Measurements from ENCODE around the gene THSD1.

The THSD1 gene

GRCh38 chr13:52414963-52415362 is 9.0 kb upstream of the THSD1 start:
- Histone ChIP-seq H3K27ac (ENCODE audit: low read length) (no peak overlapping the region), H3K27me3 (replicated peaks; ENCODE audit: insufficient read depth, low read length) (no peaks in the 10 kb centered on the region), H2AFZ (ENCODE audit: low read length) (no peak overlapping the region), H3K9me2 (replicated peaks; ENCODE audit: insufficient read depth, low read length) (no peaks in the 10 kb centered on the region), H3K4me2 (ENCODE audit: low read depth, low read length) (no peak overlapping the region), H3K9me3 (replicated peaks; ENCODE audit: insufficient read depth, low read length) (no peaks in the 10 kb centered on the region), H3K4me3 (ENCODE audit: low read length) (no peak overlapping the region), H3K79me2 (ENCODE audit: low read length) (no peaks in the 10 kb centered on the region), H3K9ac (ENCODE audit: low read length) (no peak overlapping the region), H3K4me1 (ENCODE audit: low read length) (no peaks in the 10 kb centered on the region), H3K36me3 (replicated peaks; ENCODE audit: insufficient read depth, low read length) (no peaks in the 10 kb centered on the region), H3F3A (ENCODE audit: insufficient read depth, low read length) (no peaks in the 10 kb centered on the region), H4K20me1 (ENCODE audit: insufficient read depth, low read length) (no peaks in the 10 kb centered on the region)
- no peak for DNase-seq
- TF ChIP-seq EZH2 (optimal IDR thresholded peaks at IDR 0.05; ENCODE audit: low read depth, low read length) (no peak), EZH2phosphoT487 (IDR thresholded peaks at IDR 0.05; ENCODE audit: low read length) (no peak)
- TF ChIP-seq, protein P1, sequence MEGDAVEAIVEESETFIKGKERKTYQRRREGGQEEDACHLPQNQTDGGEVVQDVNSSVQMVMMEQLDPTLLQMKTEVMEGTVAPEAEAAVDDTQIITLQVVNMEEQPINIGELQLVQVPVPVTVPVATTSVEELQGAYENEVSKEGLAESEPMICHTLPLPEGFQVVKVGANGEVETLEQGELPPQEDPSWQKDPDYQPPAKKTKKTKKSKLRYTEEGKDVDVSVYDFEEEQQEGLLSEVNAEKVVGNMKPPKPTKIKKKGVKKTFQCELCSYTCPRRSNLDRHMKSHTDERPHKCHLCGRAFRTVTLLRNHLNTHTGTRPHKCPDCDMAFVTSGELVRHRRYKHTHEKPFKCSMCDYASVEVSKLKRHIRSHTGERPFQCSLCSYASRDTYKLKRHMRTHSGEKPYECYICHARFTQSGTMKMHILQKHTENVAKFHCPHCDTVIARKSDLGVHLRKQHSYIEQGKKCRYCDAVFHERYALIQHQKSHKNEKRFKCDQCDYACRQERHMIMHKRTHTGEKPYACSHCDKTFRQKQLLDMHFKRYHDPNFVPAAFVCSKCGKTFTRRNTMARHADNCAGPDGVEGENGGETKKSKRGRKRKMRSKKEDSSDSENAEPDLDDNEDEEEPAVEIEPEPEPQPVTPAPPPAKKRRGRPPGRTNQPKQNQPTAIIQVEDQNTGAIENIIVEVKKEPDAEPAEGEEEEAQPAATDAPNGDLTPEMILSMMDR (IDR thresholded peaks at IDR 0.05; ENCODE audit: low read length), result no peak

DNA sequence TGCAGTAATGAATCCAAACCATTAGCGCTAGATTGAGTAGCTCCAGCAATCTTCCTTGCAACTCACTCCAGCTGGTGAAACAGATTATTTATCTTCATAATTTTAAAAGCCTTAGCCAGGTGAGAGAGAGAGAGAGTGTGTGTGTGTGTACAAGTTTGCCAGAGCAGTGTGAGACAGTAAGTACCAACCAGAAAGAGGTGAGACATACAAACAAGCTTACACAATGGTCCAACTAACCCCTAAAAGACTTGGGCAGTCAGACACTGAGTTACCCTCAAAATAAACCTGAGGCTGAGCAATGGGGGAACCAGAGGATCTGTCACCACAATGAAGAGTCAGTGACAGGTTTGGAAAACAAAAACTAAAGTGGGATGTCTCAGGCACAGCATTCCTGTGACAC is 8.1 kb upstream of the THSD1 start:
- no peaks in the 10 kb centered on the region for H3K27me3 ChIP-seq (replicated peaks; ENCODE audit: insufficient read depth, low read length)
- no peaks in the 10 kb centered on the region for H3K4me1 ChIP-seq (ENCODE audit: low read length)
- no peaks in the 10 kb centered on the region for H3K79me2 ChIP-seq (ENCODE audit: low read length)
- H3K4me2 ChIP-seq (ENCODE audit: low read depth, low read length), result no peak overlapping the region
- TF ChIP-seq EZH2 (optimal IDR thresholded peaks at IDR 0.05; ENCODE audit: low read depth, low read length), result no peak
- TF ChIP-seq, protein P1 (IDR thresholded peaks at IDR 0.05; ENCODE audit: low read length), result no peak
- no peak for TF ChIP-seq EZH2phosphoT487 (IDR thresholded peaks at IDR 0.05; ENCODE audit: low read length)
- no peak overlapping the region for H2AFZ ChIP-seq (ENCODE audit: low read length)
- no peak for DNase-seq
- no peaks in the 10 kb centered on the region for H3K9me2 ChIP-seq (replicated peaks; ENCODE audit: insufficient read depth, low read length)
- H4K20me1 ChIP-seq (ENCODE audit: insufficient read depth, low read length), result no peaks in the 10 kb centered on the region
- H3K9me3 ChIP-seq (replicated peaks; ENCODE audit: insufficient read depth, low read length), result no peaks in the 10 kb centered on the region
- H3K36me3 ChIP-seq (replicated peaks; ENCODE audit: insufficient read depth, low read length), result no peaks in the 10 kb centered on the region
- no peaks in the 10 kb centered on the region for H3F3A ChIP-seq (ENCODE audit: insufficient read depth, low read length)
- no peak overlapping the region for H3K4me3 ChIP-seq (ENCODE audit: low read length)
- no peak overlapping the region for H3K27ac ChIP-seq (ENCODE audit: low read length)
- H3K9ac ChIP-seq (ENCODE audit: low read length), result no peak overlapping the region

GRCh38 chr13:52412128-52412527 is 6.2 kb upstream of the THSD1 start:
- TF ChIP-seq EZH2phosphoT487 (IDR thresholded peaks at IDR 0.05; ENCODE audit: low read length) (no peak), EZH2 (optimal IDR thresholded peaks at IDR 0.05; ENCODE audit: low read depth, low read length) (no peak)
- TF ChIP-seq, protein P1 (IDR thresholded peaks at IDR 0.05; ENCODE audit: low read length), result no peak
- DNase-seq, result no peak
- no peak overlapping the region for H3K9ac ChIP-seq (ENCODE audit: low read length)
- H3K4me2 ChIP-seq (ENCODE audit: low read depth, low read length), result no peak overlapping the region
- no peaks in the 10 kb centered on the region for H4K20me1 ChIP-seq (ENCODE audit: insufficient read depth, low read length)
- H2AFZ ChIP-seq (ENCODE audit: low read length), result no peak overlapping the region
- no peaks in the 10 kb centered on the region for H3K36me3 ChIP-seq (replicated peaks; ENCODE audit: insufficient read depth, low read length)
- H3K27ac ChIP-seq (ENCODE audit: low read length), result no peak overlapping the region
- no peak overlapping the region for H3K4me3 ChIP-seq (ENCODE audit: low read length)
- no peaks in the 10 kb centered on the region for H3K27me3 ChIP-seq (replicated peaks; ENCODE audit: insufficient read depth, low read length)
- H3K9me3 ChIP-seq (replicated peaks; ENCODE audit: insufficient read depth, low read length), result no peaks in the 10 kb centered on the region
- no peaks in the 10 kb centered on the region for H3K9me2 ChIP-seq (replicated peaks; ENCODE audit: insufficient read depth, low read length)
- H3F3A ChIP-seq (ENCODE audit: insufficient read depth, low read length), result no peaks in the 10 kb centered on the region
- H3K4me1 ChIP-seq (ENCODE audit: low read length), result no peaks in the 10 kb centered on the region
- H3K79me2 ChIP-seq (ENCODE audit: low read length), result no peaks in the 10 kb centered on the region
